ENCODE measurements around the gene CD79B.

The CD79B gene

DNA sequence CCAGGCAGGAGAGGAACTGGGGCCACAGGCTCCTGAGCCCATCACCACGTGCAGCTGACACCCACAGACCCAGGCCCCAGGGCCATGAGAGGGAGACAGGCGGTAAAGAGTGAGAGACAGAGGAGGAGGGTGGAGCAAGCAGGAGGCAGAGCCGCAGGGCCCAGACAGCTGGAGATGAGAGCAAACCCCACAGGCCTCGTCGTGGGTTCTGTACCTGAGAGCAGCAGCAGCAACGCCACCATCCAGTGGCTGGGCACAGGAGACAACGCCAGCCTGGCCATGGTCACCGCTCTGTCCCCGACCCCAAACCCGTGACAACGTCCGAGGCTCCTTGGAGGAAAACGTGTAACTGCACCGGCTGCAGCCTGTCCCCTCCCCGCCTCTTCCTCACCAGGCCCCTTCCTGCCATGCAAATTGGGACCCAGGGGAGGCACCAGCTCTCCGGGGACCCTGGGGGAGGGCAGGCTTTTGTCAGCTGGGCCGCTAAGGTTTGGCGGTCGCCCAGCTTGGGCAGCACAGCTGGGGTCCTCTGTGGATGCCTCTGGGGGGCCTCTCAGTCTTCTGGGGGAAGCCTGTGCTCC is at the start of gene CD79B:
Gene CD79B, minus strand, starts transcription at position 351 of the 581 bp plus-strand sequence. Its CDS starts 70 bp downstream, at position 281.
- no peak for DNase-seq

DNA sequence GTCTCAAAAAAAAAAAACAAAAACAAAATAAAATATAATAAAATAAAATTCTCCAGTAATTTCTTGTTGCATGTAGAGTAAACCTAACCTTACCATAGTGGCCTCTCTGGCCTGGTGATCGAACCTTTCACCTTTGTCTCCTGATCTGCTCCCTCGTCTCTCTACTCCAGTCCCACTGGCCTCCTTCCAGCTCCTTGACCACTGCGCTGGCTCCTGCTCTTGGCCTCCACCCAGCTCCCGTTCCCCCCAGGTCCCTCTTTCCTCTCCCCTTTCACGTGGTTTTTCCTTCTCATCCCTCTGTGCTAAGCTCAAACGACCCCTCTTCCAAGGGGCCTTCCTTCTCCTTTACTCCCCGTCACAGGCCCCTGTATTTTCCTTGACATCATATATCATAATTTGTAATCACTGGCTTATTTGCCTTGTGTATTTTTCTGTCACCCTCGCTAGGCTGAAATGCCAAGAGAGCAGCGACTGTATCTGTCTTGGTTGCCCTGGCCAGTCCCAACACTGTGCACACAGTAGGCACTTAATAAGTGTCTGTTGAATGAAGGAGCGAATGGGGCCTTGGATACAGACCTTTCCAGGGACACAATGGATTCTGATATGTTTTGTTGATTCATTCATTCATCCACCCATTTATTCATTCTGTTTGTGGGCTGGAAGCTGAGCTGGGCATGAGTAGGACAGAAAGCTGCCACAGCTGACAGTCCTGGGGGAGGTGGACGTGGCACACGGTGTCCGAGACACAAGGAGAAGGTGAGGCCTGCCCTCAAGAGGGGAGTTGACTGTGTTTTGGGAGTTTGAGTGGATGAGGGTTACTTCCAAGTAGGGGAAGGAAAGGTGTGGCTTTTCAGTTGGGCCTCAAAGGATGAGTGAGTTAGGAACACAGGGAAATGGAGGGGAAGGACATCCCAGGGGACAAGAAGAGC is 46.4 kb upstream of the CD79B start:
- DNase-seq: no peak

DNA sequence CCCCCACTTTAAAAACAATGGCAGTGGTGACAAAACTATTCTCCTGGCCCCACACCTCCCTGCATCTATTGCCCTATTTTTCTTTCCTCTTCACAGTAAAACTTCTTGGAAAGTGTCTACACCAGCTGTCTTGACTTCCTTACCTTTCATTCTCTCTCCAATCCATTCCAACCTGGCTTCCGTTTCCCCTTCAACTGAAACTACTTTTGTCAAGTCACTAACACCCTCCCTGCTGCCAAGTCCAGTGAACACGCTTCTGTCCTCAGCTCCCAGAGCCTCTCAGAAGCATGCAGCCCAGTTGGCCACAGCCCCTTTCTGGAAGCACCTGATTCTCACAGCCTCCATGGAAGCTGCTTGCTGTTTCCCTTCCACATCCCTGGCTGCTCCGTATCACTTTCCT is 44.6 kb upstream of the CD79B start:
- no peak for DNase-seq

DNA sequence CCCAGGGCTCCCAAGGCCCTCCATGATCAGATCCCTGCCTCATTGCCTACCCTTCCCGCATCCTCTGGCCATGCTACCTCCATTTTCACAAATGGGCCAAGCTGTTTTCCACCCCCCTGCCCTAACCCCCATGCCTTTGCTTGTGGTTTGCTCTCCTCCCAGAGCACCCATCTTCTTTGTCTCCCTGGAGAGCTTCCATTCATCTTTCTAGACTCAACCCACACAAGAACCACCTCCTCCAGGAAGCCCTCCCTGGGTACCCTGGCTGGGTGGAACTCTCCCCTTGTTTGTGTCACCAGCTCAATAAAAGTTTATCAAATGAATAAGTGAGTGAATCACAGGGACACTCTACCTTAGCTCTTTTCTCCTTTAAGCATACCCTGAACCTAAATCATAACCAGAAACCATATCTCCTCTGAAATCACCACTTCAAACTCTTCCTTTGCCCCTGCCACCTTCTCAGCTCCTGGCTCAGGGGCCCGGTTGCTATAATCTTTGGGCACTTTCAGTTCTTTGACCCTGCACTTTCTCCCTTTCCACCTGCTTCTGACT is 43.5 kb upstream of the CD79B start:
- no peak for DNase-seq

DNA sequence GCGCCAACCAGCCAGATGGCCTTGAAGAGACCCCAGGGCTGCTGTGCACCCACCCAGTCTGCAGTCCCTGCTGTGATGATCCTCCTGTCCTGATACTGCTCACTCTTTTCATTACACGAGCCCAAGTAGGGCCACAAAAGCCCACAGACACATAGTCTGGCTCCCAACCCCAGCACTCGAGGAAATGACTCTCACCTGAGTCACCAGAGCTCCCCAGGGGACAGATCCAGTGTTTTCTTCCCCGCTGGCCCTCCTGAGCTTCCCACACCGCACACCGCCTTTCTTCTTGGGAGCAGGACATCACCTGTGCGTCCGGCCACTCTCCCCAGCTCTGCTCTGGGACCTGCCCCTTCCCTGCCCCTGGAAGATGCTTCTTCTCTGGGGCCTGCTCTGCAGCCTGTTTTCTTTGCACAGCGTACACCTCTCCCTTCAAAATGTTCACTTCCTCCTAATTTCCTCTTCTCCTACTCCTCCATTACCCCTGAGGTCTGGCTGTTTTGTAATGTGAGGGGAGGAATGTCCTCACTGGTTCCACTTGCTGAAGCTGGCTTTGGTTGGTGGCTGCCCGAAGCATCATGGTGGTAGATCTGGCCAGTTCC is 42.6 kb upstream of the CD79B start:
- DNase-seq: peak; percentile 64

DNA sequence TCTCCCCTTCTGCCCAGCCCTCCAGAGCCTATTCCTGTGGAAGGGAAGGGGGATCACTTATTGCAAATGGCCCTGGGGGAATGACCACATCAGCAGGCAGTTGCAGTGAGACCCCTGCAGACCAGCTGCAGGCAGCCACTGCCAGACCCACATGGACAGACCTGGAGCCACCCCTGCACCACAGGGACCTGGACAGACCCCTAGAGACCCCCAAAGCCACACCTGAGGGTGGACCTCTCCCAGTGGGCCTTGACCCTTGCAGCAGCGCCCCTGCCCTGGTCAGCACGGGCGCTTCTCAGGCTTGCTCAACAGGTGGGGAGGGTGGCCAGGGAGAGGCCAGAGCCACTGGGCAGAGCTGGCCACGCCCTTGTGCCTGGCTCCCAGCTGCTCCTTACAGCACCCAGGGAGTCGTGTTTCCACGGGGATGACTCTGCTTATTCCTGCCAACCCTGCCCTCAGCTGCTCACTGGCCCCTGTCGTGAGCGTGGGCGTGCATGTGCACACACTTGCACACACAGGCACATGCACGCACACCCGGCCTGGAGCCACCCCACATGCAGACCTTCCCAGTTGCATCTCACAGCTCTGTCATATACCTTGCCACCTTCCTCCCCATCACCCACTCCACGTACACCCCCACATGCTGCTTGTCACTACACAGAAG is 41.9 kb upstream of the CD79B start:
- no peak for DNase-seq

DNA sequence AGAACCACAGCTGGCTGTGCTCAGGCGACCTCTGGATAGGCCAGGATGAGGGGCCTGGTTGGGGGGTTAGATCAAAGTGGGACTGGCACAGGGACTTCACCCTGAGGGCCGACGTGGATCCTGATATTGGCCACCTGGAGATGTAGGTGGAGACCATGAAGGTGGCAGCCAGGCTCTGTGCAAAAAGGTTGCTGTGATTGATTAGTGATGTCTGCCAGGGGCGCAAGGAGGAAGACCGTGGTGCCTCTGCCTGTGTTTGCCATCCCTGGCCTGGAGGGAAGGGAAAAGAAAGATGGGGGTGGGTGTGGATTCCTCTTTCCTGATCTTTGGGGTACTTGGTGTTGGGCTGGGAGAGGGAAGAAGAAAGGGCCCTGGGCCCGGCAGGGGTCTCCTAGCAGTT is 41.1 kb upstream of the CD79B start:
- no peak for DNase-seq

DNA sequence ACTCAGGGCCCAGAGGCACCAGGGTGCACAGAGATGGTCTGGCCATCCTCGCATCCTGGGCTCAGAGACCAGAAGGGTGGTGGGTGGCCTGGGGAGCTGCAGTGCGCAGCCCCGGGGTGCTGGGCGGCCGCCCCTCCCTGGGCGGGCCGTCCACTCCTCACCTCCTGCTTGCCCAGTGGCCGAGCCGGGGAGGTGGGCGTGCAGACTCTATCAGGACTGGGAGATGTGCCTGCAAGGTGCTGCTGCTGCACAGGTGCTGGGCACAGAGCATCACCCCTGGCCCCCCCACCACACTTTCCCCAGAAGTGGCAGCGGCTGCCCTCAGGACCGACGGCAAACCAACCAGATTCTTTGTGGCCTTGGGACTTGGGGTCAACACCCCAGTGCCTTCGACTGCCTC is 40.7 kb upstream of the CD79B start, which contains the start of gene SCN4A:
Gene SCN4A, minus strand, starts transcription at position 123 of the 400 bp plus-strand sequence. Its CDS starts 77 bp downstream, at position 46.
- DNase-seq: no peak

DNA sequence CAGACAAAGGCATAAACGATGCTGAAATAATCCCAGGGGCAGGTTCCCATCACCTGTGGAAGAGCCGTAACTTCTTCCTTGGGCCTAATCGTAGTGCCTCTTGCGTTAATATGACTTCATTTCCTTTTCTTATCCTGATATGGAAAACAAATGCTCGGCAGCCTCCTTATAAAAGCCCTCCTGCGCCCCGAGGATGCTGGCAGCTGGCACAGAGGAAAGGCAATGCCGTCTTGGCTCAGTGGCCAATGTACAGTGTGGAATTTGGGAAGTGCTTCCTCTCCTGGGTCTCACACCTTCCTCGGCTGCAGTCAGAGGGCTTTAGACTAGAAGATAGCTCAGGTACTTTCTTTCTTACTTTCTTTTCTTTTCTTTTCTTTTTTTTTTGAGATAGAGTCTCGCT is 37.1 kb upstream of the CD79B start:
- no peak for DNase-seq

DNA sequence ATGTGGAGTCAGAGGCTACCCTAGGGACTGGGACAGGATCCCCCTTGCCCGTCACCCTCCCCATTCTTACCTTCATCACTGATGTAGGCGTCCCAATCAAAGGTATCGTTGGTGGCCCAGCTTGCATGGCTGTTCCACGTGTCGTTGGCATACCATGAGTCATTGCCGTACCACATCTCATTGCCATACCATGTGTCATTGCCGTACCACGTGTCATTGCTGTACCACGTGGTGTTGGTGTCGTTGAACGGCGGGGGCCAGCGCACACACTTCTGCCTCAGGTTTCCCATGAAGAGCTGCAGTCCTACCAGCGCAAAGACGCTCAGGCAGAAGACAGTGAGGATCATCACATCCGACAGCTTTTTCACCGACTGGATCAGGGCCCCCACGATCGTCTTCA is 35.8 kb upstream of the CD79B start:
- DNase-seq: no peak

DNA sequence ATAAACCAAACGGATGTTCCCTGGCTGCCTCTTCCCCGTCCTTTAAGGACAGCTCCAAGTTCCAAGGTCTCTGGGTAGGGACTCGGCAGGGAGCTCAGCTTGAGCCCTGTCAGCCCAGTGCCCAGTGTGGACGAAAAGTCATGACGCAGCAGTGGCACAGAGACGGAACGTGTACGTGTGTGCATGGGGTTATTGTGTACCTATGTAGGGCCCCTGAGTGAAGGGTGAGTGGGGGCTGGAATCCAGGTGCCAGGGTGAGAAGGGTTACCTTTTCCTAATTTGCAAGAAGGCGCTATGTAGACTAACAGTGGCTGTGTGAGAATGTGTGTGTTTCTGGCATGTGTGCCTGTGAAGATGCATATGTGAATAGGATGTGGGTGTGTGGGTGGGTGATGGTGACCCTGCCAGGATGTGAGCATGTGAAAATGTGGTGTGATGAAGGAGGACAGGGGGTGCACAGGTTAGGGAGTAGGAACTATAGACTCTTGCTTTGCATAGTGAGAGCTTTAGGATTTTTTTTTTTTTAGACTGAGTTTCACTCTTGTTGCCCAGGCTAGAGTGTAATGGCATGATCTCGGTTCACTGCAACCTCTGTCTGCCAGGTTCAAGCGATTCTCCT is 34.6 kb upstream of the CD79B start:
- no peak for DNase-seq

DNA sequence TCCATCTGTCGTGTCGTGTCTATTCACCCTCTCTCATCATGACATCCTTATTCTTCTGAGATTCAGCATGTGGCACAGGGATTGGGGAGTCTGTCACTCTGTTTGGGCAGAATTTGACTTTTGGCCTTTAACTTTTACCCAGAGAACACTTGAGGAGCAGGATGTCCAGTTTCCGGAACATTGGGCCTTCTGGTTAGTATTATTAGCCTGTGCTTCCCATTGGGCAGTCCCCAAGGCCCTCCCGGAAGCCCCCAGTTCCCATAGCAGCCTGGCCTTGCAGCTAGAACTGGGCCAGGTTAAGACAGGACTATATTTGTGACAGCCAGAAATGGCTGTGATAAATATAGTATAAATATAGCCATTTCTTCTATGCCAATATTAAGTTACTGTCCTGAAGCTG is 31.0 kb upstream of the CD79B start:
- no peak for DNase-seq

DNA sequence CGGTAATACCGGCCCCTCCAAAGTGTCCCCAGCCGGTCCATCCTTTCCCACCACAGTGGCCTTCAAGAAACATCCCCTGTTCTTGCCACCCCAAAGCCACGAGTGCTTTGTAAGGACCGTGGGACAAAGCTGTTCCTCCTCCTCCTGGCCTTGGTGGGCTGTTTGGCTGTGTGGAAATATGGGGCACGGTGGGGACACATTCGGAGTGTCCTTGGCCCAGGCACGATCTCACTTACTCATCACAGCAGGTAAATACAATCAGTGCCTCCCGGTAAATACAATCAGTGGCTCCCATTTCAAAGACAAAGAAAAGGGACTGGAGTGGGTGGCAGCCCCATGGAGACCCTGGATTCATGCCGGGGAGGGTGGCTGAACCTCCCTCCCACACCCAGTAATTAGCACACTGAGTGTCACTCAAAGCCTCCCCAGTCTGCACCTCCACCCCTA is 30.2 kb upstream of the CD79B start:
- no peak for DNase-seq

DNA sequence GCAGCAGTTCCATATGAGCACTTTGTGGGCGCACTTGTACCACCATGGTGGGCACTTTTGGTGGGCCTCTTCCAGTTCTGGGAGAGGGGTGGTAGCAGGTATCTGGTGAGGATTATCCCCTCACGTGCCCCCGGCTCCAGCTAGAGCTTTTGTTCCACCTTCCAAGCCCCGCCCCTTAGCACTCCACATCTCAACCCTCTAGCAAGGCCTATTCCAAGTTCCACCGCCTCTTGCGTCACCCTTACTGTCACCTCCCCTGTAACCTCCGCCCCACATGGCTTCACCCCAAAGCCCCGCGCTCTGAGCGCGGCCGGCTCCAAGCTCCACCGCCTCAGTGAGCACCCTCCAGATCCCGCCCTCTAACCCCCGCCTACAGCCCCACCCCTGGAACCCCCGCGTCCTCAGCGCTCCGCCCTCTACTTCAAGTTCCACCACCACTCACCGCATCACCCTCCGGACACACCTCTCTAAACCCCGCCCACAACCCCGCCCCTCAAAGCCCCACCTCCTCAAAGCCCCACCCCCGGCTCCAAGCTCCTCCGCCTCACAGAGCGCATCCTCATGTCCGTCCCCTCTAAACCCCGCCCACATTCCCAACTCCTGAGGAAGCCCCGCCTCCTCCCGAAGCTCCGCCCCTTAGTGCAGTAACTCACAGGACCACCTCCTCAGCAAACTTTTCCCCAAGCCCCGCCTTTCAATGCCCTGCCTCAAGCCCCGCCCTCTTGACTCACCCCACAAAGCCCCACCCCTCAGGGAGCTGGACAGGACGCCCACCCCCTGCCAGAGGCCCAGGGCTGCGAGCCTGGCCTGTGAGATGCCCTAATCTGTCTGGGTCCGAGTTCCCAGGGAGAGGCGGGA is 29.5 kb upstream of the CD79B start:
- peak; percentile 71 for DNase-seq

DNA sequence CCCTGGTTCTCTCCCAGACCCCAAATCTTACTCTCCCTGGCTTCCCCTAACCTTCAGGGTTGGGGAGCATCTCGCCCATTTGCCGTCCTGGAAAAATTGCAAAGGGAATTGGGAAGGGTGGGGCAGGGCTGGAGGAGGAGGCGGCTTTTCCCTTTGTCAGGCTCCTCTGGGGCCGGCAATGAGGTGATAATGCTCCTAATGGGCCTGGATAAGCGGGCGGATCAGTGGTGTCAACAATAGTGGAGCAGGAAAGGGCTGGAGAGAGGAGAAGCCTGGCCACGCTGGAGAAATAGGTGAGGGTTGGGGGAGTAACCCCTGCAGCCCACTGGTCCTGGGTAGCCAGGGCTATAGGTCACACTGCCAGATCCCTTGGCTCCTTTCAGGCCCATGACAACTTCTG is 28.3 kb upstream of the CD79B start:
- no peak for DNase-seq

DNA sequence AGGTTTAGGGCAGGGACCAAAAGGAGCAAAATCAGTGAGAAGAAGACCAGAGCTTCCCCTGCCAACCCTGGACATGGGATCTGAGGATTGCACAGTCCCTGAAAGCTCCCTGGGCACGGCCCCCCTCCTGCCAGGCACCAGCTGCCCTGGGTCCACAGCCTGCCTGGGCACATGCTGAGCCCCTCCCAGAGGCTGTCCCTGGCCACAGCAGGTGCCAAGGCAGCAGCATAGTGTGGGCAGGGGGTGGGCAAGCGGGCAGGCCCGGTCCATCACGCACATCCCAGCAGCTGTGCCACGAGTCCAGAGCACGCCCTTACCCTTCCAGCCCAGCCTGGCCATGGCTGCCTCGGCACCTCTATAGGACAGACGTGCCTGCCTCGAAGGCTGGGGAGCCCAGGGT is 27.9 kb upstream of the CD79B start:
- no peak for DNase-seq

DNA sequence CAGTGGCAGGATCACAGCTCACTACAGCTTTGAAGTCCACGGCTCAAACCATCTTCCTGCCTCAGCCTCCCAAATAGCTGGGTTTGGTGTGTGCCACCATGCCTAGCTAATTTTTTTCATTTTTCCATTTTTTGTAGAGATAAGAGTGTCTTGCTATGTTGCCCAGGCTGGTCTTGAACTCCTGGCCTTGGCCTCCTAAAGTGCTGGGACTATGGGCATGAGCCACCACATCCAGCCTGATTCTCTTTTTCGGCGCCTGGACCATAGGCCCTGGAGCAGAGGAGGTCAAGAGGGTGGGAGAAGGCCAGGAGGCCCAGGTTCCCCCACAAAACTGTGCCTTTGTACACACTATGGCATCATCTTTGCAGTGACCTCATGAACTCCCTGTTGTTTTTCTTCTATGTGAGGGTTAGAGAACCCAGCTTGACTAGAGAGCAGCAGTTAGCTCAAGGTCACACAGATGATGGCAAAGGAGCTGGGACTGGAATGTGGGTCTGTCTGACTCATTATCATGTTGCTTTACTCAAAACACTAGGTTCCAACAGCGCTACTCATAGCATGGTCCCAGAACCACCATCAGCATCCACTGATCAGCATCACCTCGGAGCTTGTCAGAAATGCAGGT is 24.3 kb upstream of the CD79B start:
- peak; percentile 24 for DNase-seq

DNA sequence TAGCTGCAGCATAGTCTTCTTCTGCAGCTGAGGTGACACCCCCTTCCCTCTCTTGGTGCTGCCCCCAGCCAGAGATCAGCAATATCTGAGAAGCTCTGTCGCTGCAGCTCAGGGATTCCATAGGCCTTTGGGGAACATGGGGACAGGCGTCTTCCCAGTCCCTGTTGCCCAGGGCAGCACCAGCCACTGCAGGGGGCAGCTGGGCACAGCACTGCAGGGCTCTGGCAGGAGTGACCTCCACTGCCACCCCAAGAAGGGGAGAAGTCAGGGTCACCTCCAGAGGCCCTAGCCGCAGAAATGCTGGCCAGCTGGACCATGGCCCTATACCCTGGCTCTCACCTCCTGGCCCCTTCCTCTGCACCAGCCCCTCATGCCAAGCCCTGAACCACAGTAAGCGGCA is 23.7 kb upstream of the CD79B start:
- no peak for DNase-seq

DNA sequence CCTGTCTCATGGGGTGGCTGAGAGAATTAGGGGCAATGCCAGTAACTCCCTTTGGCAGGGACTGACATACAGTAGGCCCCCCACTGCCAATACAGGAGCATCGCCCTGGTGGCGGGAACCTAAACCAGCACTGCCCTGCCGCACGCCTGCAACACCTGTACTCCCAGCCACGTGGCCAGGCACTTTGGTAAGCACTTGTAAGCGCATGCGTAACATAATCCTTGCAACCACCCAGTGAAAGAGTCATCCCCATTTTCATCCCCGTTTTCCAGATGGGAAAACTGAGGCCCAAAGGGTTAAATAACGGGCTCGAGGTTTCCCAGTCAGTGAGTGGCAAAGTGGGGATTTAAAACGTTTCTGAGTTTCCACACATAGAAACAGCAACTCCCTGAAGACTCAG is 23.1 kb upstream of the CD79B start:
- DNase-seq: no peak

DNA sequence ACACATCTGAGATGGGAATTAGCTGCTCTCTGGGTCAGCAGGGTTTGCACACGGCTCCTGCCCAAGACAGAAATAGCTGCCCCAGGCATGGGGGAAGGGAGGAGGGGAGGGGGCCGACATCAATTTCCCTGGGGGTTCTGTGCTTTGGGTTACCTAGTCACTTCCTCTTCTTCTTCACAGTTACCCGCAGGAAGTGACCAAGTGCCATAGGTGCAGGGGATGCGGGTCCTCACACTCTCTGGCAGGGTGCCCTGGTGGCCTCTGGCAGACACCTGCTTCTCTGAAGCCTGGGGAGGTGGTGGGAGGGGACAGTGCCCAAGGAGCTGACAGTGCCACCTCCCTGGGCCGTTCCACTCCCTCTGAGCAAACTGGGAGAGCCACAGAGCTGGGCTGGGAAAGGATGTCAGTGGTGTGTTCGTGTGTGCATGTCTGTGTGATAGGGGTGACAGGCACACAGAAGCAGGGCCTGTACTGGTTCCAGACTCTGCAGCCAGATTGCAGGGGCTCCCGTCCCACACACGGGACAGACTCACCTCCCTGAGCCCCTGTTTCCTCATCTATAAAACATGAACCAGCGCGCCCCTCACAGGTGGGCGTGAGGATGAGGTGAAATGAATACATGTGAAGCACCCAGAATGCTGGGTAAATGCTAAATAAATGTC is 22.4 kb upstream of the CD79B start:
- no peak for DNase-seq

Data from fibroblast of skin of right quadriceps (primary cell).